ENCODE data around the gene SPATA3.

SPATA3 gene

GRCh38 chr2:231028889-231029288 lies 33.0 kb downstream of the SPATA3 start:
- DNase-seq (ENCODE audit: low read depth in 2 of 2): no peak

GRCh38 chr2:231029563-231029962 lies 33.6 kb downstream of the SPATA3 start:
- no peak for DNase-seq (ENCODE audit: low read depth in 2 of 2)

- DNase-seq (ENCODE audit: low read depth in 2 of 2): no peak
Observed at GRCh38 chr2:231030725-231031124, 34.8 kb downstream of the SPATA3 start.

- no peak for DNase-seq (ENCODE audit: low read depth in 2 of 2)
Observed at GRCh38 chr2:231032575-231033140, 36.7 kb downstream of the SPATA3 start.

DNA sequence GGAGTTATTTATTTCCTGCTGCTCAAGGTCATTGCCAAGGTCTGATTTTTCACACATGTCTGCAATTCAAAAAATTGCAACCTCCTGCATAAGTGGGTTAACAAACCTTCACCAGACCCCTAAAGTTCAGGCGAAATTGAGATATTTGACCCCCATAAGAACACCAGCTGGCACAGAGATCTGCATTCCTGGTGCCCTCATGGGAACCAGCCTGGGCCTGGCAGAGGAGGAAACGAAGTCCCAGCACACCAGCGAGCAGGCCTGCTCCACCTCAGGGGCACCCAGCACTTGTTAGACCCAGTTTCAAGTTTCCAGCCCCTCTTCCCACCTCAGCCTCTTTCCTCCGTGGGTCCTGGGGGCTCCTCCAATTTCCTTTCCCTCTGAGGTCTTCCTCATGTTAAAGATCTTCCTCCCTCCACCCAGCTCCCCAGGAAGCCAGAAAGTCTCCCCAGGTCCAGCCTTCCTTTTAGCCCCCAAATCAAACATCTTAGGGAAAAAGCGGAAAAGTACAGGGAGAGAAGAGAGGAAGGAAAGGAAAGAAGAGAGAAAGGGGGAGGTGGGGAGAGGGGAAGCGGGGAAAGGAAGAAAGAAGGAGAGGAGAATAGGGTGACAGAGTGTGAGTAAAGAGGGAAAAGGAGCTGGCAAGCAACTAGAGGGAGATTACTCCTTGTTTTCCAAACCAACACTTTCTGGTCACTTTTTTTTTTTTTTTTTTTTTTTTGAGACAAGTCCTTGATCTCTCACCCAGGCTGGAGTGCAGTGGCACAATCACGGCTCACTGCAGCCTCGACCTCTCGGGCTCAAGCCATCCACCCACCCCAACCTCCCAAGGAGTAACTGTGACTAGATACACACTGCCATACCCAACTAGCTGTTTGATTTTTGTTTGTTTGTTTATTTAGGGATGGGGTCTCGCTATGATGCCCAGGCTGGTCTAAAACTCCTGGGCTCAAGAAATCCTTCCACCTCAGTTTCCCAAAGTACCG lies 37.5 kb downstream of the SPATA3 start:
- no peak for DNase-seq (ENCODE audit: low read depth in 2 of 2)

DNA sequence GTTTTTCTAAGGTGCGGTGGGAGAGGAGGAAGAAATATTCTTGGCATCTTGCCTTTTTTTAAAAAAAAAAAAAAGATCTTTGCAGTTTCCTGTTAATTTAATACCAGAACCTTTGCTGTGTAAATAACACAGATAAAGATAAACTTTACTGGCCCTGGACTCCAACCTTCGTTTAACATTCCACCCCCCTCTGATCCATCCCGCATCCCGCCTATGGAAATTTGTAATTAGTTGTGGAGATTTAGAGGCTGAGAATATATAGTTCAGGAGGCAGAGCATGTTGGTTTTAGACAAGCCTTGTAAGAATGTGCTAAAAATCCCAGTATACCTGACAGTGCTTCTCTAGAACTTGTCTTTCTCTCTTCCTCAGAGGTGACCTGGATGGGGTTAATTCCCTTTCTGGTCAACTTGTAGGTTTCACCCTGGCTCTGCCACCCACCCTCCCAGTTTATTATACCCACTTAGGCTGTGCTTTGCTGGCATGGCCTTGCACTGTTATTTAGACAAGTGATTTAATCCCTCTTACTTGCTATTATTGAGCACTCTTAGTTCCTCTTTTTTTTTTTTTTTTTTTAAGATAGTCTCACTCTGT lies 38.5 kb downstream of the SPATA3 start:
- no peak for DNase-seq (ENCODE audit: low read depth in 2 of 2)

GRCh38 chr2:231036131-231036530 lies 40.2 kb downstream of the SPATA3 start:
- DNase-seq (ENCODE audit: low read depth in 2 of 2): no peak

GRCh38 chr2:231036578-231037106 lies 40.7 kb downstream of the SPATA3 start:
- DNase-seq (ENCODE audit: low read depth in 2 of 2): no peak

GRCh38 chr2:231037202-231037730 lies 41.3 kb downstream of the SPATA3 start, which contains the start of gene C2orf72:
C2orf72 (plus strand) TSS chr2:231037523; CDS start chr2:231037566, 43 bp downstream.
- DNase-seq (ENCODE audit: low read depth in 2 of 2): no peak

DNA sequence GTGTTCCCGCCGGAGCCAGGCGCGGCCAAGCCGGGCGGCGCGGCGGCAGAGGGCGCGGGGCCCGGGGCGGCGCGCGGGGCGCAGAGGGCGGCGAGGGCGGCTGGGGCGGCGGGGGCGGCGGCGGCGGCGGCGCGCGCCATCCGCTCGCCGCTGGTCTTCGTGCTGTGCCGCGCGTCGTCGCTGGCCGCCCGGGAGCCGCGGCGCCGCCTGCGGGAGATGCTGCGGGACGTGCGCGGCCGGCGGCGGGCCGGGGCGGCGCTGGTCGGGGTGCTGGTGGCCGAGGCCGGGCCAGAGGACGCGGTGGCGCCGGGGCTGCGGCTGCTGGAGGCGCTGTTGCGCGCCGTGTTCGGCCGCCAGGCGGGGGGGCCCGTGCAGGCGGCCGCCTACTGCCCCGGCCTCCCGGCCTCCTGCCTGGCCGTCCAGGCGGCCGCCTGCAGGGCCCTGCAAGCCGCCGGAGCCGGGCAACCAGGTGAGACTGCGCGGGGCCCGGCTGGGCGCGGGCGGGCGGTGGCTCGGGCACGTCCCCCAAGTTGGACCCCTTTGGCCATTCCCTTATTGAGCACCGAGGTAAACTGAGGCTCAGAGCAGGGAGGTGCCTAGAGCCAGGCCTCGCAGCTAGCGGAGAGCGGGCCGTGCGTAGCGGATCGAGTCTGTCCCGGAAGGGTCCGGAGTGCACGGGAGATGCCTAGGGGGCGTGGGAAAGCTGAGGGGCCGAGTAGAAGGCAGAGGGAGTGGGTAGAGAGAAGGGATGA lies 42.0 kb downstream of the SPATA3 start:
- no peak for DNase-seq (ENCODE audit: low read depth in 2 of 2)

GRCh38 chr2:231038483-231039293 lies 42.8 kb downstream of the SPATA3 start:
- DNase-seq (ENCODE audit: low read depth in 2 of 2): no peak

DNA sequence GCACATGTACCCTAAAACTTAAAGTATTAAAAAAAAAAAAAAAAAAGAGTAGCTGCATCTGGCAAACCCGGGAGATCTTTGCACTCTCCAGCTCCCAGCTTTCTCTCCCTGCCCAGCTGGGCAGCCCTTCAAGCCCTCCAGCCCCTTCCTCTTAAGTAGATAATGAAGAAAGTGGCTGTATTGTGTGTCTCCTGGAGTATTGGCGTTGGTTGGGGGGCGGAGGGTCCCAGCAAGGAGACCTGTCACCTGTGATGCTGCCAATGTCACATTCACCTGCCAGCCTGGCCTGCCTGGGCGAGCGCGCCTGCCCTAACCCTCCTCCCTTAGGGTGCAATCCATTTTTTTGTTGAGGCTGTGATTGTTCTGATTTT lies 43.4 kb downstream of the SPATA3 start:
- DNase-seq (ENCODE audit: low read depth in 2 of 2): no peak

DNA sequence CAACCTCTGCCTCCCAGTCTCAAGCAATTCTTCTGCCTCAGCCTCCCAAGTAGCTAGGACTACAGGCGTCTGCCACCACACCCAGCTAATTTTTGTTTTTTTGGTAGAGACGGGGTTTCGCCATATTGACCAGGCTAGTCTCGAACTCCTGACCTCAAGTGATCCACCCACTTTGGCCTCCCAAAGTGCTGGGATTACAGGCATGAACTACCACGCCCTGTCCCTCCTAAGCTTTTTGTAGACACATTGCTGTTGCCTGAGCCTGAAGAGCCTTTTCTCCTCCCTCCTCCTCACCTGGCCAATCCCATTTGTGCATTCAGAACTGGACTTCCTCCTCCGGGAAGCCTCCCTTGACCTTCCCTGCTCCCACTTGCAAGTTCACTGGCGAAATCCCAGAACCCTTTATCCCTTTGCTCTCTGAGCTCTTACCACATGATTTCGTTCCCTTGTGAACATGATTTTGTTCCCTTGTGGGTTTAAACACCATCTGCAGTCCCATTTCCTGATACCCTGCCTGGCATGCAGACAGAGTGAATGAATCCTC lies 44.0 kb downstream of the SPATA3 start:
- DNase-seq (ENCODE audit: low read depth in 2 of 2): no peak

DNA sequence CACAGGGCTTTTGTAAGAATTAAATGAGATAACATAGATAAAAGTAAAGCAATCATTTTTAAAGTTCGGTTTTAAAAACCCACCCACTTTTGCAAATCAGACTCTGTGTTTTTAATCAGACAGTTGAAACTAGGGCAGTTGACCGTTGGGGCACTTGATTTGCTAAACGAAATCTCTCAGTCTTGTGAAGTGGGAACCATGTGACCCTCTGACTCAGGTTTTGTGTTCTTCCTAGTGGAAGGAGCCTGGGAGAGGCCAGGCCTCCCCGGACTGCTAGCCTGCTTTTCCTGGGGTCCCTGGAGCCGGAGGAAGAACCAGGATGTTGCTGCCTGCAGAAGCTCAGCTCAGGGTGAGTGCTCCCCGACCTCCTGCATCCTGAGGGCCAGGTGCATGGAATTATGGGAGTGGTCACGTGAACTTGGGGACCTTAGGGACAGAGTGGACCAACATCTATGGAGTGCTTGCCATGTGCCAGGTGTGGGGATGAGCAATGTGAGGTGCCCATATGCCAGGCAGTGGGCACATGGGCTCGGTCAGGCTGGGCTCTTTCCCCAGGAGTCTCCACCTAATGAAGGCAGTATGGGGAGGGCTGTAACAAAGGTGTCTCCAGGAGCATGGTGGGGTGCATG lies 45.3 kb downstream of the SPATA3 start:
- DNase-seq (ENCODE audit: low read depth in 2 of 2): no peak

- DNase-seq (ENCODE audit: low read depth in 2 of 2): no peak
Observed at GRCh38 chr2:231043796-231044195, 47.9 kb downstream of the SPATA3 start.

- DNase-seq (ENCODE audit: low read depth in 2 of 2): no peak
Observed at GRCh38 chr2:231046916-231047273, 51.0 kb downstream of the SPATA3 start.

DNA sequence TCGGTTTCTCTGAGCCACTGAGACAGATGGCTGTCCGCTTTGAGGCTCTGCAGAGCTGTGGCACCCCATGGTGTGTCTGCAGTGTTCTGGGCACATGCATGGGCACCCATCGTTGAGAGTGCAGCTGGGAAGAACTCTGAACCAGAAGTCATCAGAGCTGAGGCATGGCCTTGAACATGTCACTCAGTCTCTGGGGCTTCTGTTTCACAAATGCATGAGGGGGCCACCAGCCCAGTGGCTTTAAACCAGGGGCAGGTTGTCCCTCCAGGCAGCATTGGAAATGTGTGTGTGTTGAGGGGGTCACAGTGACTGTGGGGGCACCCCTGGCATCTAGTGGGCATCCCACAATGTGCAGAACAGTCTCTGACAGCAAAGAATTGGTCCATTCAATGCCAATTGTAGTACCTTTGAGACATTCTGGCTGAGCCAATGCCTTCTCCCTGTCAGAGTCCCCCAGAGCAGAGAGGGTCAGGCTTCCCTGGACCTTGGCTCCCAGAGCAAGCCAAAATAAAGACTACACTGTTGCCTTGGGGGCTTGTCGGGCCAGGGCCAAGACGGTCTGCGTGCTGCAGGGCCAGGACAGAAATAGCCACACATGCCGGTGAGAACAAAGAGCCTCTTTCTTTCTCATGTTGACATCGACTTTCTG lies 51.5 kb downstream of the SPATA3 start:
- no peak for DNase-seq (ENCODE audit: low read depth in 2 of 2)

- DNase-seq (ENCODE audit: low read depth in 2 of 2): no peak
Observed at GRCh38 chr2:231047923-231048915, 52.3 kb downstream of the SPATA3 start.

Data from stimulated activated CD4-positive, alpha-beta T cell treated with anti-CD3 and anti-CD28 coated beads, Interleukin-15, amount 100 ng/mL, for 48 hours (primary cell).